Breast epithelium (tissue), 3 donors: ENCODE results near the gene APLF.

Source experiments
- POLR2A ChIP-seq: fragments of 450-650 bp; IDR thresholded peaks from one replicate; pipeline ENCODE4 v1.6.1; 2016; ENCODE audit warnings: antibody characterized with exemption, mild to moderate bottlenecking, moderate library complexity
- POLR2AphosphoS5 ChIP-seq, 3 donors: sonication (generic); formaldehyde crosslinking; IDR thresholded peaks; one replicate each; pipeline ENCODE4 v1.6.1; 2017; ENCODE audit warnings: antibody characterized with exemption in 3 of 3
- TF ChIP-seq, protein P1 (sequence below), 3 donors: fragments of 450-650 bp; IDR thresholded peaks; one replicate each; pipeline ENCODE4 v1.5.1; 2016 to 2017; ENCODE audit warnings: antibody characterized with exemption in 3 of 3, mild to moderate bottlenecking in 3 of 3, moderate library complexity in 3 of 3

DNA sequence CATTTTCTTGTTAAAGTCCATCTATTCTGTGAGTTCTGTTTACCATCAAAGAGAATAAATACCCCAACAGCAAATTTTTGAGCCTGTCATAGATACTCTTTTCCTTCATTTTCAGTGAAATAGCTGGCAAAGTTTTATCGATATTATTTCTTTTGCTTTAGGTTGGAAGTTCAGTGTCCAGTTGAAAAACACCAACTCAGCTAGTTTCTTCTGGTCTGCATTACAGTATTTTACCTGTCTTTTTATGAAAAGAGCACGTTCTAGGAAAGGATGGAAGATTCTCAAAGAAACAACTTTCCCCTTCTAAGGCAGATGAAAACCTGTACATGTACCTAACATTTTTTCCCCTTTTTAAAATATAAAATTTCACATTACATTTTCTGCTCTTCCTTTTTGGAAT is 95.5 kb downstream of the APLF start:
- TF ChIP-seq, protein P1, sequence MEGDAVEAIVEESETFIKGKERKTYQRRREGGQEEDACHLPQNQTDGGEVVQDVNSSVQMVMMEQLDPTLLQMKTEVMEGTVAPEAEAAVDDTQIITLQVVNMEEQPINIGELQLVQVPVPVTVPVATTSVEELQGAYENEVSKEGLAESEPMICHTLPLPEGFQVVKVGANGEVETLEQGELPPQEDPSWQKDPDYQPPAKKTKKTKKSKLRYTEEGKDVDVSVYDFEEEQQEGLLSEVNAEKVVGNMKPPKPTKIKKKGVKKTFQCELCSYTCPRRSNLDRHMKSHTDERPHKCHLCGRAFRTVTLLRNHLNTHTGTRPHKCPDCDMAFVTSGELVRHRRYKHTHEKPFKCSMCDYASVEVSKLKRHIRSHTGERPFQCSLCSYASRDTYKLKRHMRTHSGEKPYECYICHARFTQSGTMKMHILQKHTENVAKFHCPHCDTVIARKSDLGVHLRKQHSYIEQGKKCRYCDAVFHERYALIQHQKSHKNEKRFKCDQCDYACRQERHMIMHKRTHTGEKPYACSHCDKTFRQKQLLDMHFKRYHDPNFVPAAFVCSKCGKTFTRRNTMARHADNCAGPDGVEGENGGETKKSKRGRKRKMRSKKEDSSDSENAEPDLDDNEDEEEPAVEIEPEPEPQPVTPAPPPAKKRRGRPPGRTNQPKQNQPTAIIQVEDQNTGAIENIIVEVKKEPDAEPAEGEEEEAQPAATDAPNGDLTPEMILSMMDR (IDR thresholded peaks at IDR 0.05), result no peak
- TF ChIP-seq POLR2A (no peak), POLR2AphosphoS5 (IDR thresholded peaks at IDR 0.05) (no peak)
